HG03025 (cell line): Measurements from ENCODE around the gene CTU2.
"Not testable (repeated sequence)": the region's sequence is repeated elsewhere in the genome, so short reads cannot be mapped to it uniquely, and the experiment has no call there.

Experiments used
- ATAC-seq: cut with Tn5 transposase; IDR thresholded peaks from one replicate; pipeline ENCODE4 v1.9.1; 2021; ENCODE audit warnings: mild to moderate bottlenecking, moderate library complexity; ENCODE audit not compliant: unreplicated experiment, low FRiP score

The CTU2 gene

GRCh38 chr16:88706229-88706964, at the start of gene CTU2, which contains the start of gene RNF166:
Gene CTU2, plus strand, starts transcription at chr16:88706503. Its CDS starts 28 bp downstream, at chr16:88706531.
Gene RNF166, minus strand, starts transcription at chr16:88706408. Its CDS starts 83 bp downstream, at chr16:88706325.
- peak; percentile 53 for ATAC-seq

DNA sequence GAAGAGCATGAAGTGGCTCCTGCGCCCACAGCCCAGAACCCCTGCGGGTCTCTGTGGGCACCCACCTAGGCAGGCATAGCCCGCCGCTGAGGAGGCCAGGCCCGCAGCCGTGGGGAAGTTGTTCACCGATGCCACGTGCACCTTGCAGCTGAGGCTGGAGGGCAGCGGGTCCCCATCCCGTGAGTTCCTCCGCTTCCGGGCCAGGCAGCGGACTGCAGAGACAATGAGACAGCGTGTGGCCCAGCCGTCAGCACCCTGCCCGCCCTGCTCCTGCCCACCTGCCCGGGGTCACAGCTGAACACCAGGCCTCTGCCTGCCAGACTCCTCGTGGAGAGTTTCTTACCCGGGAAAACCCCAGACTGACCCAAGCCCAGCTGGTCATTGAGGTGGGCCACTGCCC, 48.9 kb upstream of the CTU2 start:
- no peak for ATAC-seq

GRCh38 chr16:88658714-88659113, 47.6 kb upstream of the CTU2 start:
- ATAC-seq: no peak

DNA sequence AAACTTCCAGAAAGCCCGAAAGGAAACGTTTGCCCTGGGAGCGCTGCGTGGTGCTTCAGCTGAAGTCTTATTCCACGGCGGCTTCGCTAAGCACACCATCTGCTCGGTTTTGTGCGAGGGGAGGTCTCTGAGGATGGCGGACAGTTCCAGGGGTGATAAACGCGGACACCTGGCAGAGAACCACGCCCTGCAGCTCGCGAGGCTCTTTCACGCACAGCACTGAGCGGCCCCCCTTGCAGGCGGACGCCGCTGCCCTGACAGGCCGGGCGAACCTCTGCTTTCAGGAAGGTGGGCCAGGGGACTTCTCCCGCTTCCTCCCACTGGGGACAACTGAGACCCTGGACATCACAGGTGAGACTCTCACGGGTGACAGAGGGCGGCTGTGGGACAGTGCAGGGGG, 47.1 kb upstream of the CTU2 start:
- no peak for ATAC-seq

DNA sequence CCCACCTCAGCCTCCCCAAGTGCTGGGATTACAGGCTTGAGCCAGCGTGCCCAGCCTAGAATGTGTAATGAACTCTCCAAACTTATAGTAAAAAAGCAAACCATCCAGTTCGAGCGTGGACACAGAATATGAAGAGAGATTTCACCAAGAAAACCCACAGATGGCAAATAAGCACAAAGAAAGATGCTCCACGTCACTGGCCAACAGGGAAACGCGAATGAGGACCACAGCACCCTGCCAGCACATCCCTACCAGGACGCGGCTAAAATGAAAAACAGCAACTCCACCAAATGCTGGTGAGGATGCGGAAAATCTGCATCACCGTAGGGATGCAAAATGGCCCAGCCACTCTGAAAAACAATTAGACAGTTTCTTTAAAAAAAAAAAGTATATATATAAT, 44.8 kb upstream of the CTU2 start:
- ATAC-seq: no peak

GRCh38 chr16:88662222-88662842, 44.0 kb upstream of the CTU2 start:
- peak; percentile 6 for ATAC-seq

GRCh38 chr16:88662843-88663606, 43.3 kb upstream of the CTU2 start, which contains the start of gene MVD:
Gene MVD, minus strand, starts transcription at chr16:88663091. Its CDS starts 11 bp downstream, at chr16:88663080.
- ATAC-seq: peak; percentile 87

- no peak for ATAC-seq
These were observed 41.2 kb upstream of the CTU2 start for GRCh38 chr16:88665148-88665547.

DNA sequence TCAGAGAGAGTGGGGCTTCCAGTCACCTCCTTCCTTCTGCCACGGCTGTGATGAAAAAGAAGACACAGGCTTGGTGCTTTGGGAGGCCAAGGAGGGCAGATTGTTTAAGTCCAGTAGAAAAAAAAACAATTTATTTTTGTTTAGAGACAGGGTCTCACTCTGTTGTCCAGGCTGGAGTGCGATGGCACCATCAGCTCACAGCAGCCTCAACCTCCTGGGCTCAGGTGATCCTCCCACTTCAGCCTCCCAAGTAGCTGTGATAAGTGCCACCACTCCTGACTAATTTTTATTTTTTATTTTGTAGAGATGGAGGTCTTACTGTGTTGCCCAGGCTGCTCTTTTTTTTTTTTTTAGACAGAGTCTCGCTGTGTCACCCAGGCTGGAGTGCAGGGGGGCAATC, 40.7 kb upstream of the CTU2 start:
- ATAC-seq: no peak

DNA sequence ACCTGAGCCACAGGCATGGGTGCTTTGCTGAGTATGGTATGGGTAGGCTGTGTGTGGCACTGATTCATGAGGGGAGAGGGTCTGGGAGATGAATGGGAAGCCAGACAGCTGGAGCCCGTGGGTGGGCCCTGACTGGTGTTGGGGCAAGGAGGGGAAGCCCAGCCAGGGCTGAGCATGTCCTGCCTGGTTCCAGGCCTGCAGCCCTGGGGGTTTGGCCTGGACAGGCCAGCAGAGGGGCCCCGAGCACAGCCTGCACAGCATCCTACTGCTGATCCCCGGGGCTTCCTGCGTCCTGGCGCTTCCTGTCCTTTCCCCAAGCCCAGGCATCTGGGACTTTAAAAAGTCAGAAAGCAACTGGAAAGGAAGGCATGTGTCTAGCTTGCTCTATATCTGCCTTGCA, 38.8 kb upstream of the CTU2 start:
- no peak for ATAC-seq

DNA sequence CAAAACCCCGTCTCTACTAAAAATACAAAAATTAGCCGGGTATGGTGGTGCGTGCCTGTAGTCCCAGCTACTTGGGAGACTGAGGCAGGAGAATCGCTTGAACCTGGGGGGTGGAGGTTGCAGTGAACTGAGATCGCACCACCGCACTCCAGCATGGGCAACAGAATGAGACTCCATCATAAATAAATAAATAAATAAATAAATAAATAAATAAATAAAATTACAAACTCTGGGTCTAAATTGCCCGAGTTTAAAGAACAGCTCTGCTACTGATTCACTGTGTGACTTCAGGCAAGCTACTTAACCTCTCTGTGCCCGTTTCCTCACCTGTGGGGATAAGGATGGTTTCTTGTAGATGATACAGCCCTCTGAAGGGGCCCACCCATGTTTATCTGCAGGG, 36.8 kb upstream of the CTU2 start:
- ATAC-seq: not testable (repeated sequence)

GRCh38 chr16:88669980-88670379, 36.3 kb upstream of the CTU2 start:
- no peak for ATAC-seq

DNA sequence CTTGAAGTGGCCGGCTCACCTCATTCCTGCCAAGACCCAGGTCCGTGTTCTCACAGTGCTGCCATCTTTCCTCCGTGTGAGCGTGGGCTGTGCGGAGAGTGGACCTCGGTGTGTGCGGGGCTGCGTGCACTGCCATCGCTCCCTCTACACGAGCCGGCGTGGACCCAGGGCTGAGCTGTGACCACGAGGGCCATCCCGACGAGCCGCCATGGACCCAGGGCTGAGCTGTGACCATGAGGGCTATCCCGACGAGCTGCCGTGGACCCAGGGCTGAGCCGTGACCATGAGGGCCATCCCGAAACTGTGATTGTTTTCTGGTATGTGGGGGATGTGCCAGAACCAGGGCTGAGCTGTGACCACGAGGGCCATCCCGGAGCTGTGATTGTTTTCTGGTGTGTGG, 34.5 kb upstream of the CTU2 start:
- no peak for ATAC-seq

DNA sequence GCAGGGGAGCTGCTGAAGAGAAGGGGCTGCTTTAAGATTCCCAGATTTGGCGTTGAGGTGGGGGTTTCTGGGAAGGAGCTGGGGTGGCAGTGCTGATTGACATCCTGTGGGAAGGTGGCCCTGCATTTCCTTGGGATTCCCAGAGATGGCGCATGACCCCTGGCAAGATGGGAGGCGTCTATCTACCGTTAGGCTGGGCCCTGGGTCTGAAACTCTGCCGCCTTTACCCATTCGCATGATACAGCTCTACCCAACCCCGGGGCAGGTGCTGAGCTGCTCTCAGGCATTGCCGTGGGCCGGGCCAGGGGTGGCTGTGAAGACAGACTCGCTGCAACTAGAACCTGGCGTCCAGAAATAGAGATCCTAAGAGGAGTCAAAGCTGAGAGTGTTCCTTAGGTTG, 33.5 kb upstream of the CTU2 start:
- no peak for ATAC-seq

GRCh38 chr16:88673716-88674379, 32.5 kb upstream of the CTU2 start:
- ATAC-seq: no peak

- no peak for ATAC-seq
These were observed 29.6 kb upstream of the CTU2 start for GRCh38 chr16:88676502-88677242.

- ATAC-seq: no peak
These were observed 28.6 kb upstream of the CTU2 start for GRCh38 chr16:88677721-88678120.

DNA sequence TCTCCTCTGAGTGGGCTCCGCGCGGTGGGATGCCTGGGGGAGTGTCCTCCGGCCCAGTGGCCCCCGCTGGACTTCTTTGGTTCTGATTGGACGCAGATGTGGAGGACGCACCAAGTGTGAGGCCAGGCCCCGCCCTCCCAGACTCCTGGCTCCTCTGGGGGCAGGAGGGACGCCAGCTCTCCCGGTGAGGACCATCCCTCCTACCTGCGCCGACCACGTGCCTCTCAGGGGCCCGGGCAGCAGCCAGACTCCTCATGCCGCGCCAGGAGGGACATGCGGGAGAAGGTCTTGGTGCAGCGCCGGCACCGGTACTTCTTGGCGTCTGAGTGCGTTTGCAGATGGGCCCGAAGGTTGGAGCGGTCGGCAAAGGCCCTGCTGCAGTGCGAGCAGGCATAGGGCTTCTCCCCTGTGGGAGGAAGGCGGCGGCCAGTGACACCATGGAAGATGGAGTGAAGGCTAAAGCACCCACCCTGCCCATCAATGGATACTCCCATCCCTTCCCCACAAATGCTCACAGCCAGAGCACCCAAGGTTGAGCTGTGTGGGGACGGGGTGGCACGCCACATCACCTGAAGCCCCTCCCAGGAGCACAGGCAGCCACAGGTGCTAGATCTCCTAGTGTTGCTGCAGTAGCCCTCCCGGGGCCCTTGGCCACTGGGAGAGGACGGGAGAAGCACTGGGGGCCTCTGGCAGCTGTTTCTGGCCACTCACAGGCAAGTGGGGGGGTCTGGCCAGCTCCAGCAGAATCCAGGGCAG, 27.9 kb upstream of the CTU2 start:
- ATAC-seq: no peak

DNA sequence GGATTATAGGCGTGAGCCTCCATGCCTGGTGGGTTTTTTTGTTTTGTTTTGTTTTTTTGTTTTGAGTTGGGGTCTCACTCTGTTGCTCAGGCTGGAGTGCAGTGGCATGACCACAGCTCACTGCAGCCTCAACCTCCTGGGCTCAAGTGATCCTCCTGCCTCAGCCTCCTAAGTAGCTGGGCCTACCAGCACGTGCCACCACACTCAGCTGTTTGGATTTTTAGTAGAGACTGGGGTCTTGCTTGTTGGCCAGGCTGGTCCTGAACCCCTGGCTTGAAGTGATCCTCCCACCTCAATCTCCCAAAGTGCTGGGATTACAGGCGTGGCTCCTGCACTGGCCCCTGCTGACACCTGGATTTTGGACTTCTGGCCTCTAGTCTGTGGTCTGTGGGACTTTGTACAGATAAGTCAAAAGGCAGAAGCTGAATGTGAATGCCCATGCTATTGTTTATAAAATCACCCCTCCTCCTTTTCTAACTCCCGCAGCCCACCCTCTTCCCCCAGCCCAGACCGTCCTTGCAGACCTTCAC, 25.7 kb upstream of the CTU2 start:
- no peak for ATAC-seq
